ENCODE data around the gene EFNA1.
A peak's percentile ranks its signal among the peaks of the same experiment; 100 is the strongest.

The EFNA1 gene

GRCh38 chr1:155176544-155177071, 48.9 kb downstream of the EFNA1 start:
- DNase-seq: peak; percentile 91 to 93

- no peak for DNase-seq
These were observed 49.7 kb downstream of the EFNA1 start for GRCh38 chr1:155177192-155177917.

DNA sequence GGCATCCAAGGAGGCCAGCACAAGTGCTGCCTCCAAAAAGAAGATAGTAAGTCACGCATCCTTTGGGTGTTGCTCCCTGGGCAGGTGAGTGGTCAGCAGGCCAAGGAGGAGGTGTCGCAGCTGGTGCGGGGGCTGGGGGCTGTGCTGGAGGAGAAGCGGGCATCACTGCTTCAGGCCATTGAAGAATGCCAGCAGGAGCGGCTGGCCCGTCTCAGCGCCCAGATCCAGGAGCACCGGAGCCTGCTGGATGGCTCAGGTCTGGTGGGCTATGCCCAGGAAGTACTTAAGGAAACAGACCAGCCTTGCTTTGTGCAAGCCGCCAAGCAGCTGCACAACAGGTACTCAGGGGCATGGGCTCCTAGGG, 50.2 kb downstream of the EFNA1 start:
- no peak for DNase-seq

DNA sequence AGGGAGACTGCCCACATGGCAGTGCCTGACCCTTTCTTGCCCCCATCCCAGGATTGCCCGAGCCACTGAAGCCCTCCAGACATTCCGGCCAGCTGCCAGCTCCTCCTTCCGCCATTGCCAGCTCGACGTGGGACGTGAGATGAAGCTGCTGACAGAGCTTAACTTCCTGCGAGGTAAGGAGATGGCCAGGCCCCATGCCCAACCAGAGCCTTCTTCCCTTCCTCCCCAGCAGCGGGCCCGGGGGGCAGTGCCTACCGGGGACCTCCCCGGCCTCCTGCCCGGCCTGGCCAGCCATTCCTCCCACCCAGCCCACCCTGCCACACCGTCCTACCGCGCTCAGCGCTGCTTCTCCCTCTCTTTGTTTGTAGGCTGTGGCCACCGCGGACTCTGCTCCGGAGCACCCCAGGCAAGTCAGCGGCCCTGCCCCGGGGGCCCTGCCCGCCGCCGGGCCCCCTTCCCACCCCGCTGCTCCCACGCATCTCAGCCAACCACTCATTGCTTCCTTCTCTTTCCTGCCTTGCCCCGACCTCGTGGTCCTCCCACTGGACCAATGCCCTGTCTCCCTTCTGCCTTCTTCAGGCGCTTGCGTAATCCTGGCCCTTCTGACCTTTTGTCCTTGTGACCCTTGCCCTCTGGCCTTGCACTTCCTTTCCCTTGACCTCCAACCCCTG, 50.9 kb downstream of the EFNA1 start:
- no peak for DNase-seq

DNA sequence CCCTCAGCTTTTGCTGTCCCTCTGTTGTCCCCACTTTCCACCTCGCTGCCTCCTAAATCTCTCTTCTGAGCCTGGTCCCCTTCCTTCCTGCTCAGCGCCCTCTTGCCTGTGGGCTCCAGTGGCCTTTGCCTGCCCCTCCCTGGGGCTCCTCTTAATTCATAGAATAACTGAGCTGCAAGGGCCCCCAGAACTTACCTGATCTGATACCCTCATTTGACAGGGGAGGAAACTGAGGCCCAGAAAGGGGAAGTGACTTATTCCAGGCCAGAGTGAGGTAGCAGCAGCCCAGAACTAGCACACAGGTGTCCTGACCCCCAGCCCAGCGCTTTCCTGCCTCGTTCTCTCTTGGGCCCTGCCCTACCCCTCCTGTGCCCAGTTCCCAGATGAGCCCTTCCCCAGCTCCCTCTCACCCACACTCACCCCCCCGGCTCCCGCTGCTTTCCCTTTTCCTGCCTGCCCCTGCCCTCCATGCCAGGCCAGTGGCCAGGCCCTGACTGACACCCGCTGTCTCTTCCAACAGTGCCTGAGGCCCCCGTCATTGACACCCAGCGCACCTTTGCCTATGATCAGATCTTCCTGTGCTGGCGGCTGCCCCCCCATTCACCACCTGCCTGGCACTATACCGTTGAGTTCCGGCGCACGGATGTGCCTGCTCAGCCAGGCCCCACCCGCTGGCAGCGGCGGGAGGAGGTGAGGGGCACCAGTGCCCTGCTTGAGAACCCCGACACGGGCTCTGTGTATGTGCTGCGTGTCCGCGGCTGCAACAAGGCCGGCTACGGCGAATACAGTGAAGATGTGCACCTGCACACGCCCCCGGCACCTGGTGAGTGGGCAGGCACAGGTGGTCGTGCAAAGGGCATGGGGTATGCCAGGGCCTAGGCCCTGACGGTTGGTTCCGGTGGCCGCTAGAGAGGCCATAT, 51.7 kb downstream of the EFNA1 start:
- DNase-seq: no peak

DNA sequence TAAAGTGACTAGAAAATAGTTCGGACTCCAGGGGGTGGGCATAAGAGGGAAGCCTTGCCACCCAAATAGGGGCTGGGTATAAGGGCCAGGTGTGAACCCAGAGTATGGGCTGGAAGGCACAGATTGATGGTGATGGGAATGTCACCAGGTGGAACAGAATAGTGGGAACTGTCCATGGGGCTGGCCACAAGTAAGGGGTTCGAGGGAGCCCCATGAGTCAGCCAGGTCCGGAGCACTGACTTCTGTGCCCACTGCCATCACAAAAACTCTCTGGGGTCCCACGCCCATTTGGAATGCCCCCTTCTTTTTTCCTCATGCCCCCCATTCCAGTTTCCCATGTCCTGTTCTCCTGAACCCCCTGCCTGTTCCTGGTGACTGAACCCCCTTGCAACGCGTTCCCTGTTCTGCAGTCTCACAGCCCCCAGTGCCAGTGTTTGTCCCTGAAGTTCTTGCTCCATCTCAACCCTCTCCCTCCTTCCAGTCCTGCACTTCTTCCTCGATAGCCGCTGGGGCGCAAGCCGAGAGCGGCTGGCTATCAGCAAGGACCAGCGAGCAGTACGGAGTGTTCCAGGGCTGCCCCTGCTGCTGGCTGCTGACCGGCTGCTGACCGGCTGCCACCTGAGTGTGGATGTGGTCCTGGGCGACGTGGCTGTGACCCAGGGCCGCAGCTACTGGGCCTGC, 53.8 kb downstream of the EFNA1 start:
- DNase-seq: no peak

DNA sequence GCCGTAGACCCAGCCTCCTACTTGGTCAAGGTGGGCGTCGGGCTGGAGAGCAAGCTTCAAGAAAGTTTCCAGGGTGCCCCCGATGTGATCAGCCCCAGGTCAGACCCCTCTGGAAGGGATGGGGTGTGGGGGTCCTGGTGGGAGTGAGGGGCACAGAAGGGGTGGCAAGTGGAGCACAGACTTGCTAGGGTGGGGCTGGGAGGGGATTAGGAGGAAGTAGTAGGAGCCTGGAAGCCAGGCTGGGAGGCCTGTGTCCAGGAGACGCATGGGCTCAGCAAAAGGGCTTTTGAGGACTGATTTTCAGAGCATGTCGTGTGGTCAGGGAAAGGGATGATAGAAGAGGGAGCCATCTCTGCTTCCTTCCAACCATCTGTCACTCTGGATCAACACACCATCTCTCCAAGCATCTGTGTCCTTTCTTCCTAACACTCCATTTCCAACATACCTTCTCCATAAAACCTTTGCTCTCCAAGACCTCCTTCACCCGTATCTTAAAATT, 54.4 kb downstream of the EFNA1 start:
- no peak for DNase-seq

- DNase-seq: no peak
These were observed 56.1 kb downstream of the EFNA1 start for GRCh38 chr1:155183775-155184221.

GRCh38 chr1:155184351-155184811, 56.7 kb downstream of the EFNA1 start:
- no peak for DNase-seq
